ENCODE measurements around the gene SALL4. TPM values are rescaled to one million over a fixed set of nuclear protein-coding genes. Genes with fewer than 3 reads are reported as not detected.

SALL4 gene
- total and polyA plus RNA-seq, 9 of the 15 experiments (the other 6 are each of a cell fraction or from before 2014, with no cell fraction given) = 0.03 to 0.07 TPM; not detected in 7

- intact Hi-C loops (cut with micrococcal nuclease) = no loop called here
- no peak for FAIRE-seq
- no TSS peak for BruUV-seq (replicated peaks)
- H3K9me3 ChIP-seq (replicated peaks; ENCODE audit: control insufficient read depth, insufficient read depth, low read depth, low read length) = no peaks in the 10 kb centered on the region
- in situ Hi-C loops (cut with MboI) = no loop called here
- H3K9ac ChIP-seq (ENCODE audit: insufficient read depth in 1 of 2, low read depth in 2 of 2, low read length in 2 of 2) = no peak overlapping the region
- H3K79me2 ChIP-seq (ENCODE audit: control insufficient read depth, insufficient read depth, low read length) = no peaks in the 10 kb centered on the region
- 0% methylated on average over 5 of the region's 5 CpGs for WGBS (ENCODE audit: insufficient coverage, low coverage, missing lambda C conversion rate)
- no peak overlapping the region for H2AFZ ChIP-seq (ENCODE audit: low read depth, low read length)
- ATAC-seq = no peak
- H3K27me3 ChIP-seq (ENCODE audit: control insufficient read depth in 2 of 2, insufficient read depth in 2 of 2, low read length in 2 of 2) = peaks cover 2 to 18% of the 10 kb centered on the region in 2 experiments; a peak in 3 of 5 replicates
- ChIA-PET CTCF (ENCODE audit: low intra/inter-chr PET ratio) (no interaction called here), POLR2A (no interaction called here)
- no peaks in the 10 kb centered on the region for H4K20me1 ChIP-seq (replicated peaks; ENCODE audit: control insufficient read depth, insufficient read depth, low read length)
- TF ChIP-seq POLR2A (conservative IDR thresholded peaks at IDR 0.05) = no peak
- DNase-seq (ENCODE audit: extremely low read depth in 1 of 4, low spot score in 3 of 4) = no peak
- no peak overlapping the region for H3K27ac ChIP-seq (ENCODE audit: extremely low read depth, low read depth, low read length)
- H3K4me2 ChIP-seq (ENCODE audit: insufficient read depth, low read length) = no peak overlapping the region
- H3K4me3 ChIP-seq = no peak overlapping the region
- no peaks in the 10 kb centered on the region for H3K36me3 ChIP-seq (ENCODE audit: control insufficient read depth, insufficient read depth, low read length)
- no peaks in the 10 kb centered on the region for H3K9me1 ChIP-seq (ENCODE audit: control insufficient read depth, insufficient read depth, low read length)
- H3K4me1 ChIP-seq (replicated peaks in 1 of 2; ENCODE audit: control insufficient read depth in 2 of 2, insufficient read depth in 2 of 2, low read length in 2 of 2) = no peaks in the 10 kb centered on the region
Observed at GRCh38 chr20:51840865-51841264, 38.5 kb upstream of the SALL4 start.

- H3K9me1 ChIP-seq (ENCODE audit: control insufficient read depth, insufficient read depth, low read length) = no peaks in the 10 kb centered on the region
- H3K9ac ChIP-seq (ENCODE audit: insufficient read depth in 1 of 2, low read depth in 2 of 2, low read length in 2 of 2) = no peak overlapping the region
- peaks cover 2 to 11% of the 10 kb centered on the region in 2 experiments; a peak in 3 of 5 replicates for H3K27me3 ChIP-seq (ENCODE audit: control insufficient read depth in 2 of 2, insufficient read depth in 2 of 2, low read length in 2 of 2)
- H3K4me3 ChIP-seq = no peak overlapping the region
- no peaks in the 10 kb centered on the region for H3K79me2 ChIP-seq (ENCODE audit: control insufficient read depth, insufficient read depth, low read length)
- H3K36me3 ChIP-seq (ENCODE audit: control insufficient read depth, insufficient read depth, low read length) = no peaks in the 10 kb centered on the region
- no peak for DNase-seq (ENCODE audit: extremely low read depth in 1 of 4, low spot score in 3 of 4)
- no peaks in the 10 kb centered on the region for H4K20me1 ChIP-seq (replicated peaks; ENCODE audit: control insufficient read depth, insufficient read depth, low read length)
- no peak overlapping the region for H3K4me2 ChIP-seq (ENCODE audit: insufficient read depth, low read length)
- CTCF ChIA-PET (ENCODE audit: low intra/inter-chr PET ratio) = no interaction called here
- WGBS (ENCODE audit: insufficient coverage, low coverage, missing lambda C conversion rate) = 2% methylated on average over 8 of the region's 10 CpGs
- intact Hi-C loops (cut with micrococcal nuclease) (no loop called here), in situ Hi-C loops (cut with MboI) (no loop called here)
- ATAC-seq = no peak
- BruUV-seq (replicated peaks) = no TSS peak
- POLR2A ChIA-PET = interaction anchor here (0.7 kb wide), 2 partner anchors 524 to 1010 kb away, joined by 3 to 4 read pairs; no protein-coding TSS in a partner anchor
- no peak overlapping the region for H2AFZ ChIP-seq (ENCODE audit: low read depth, low read length)
- no peak overlapping the region for H3K27ac ChIP-seq (ENCODE audit: extremely low read depth, low read depth, low read length)
- no peak for FAIRE-seq
- H3K4me1 ChIP-seq (replicated peaks in 1 of 2; ENCODE audit: control insufficient read depth in 2 of 2, insufficient read depth in 2 of 2, low read length in 2 of 2) = no peaks in the 10 kb centered on the region
- H3K9me3 ChIP-seq (replicated peaks; ENCODE audit: control insufficient read depth, insufficient read depth, low read depth, low read length) = no peaks in the 10 kb centered on the region
- no peak for TF ChIP-seq ZNF224 (CRISPR knock-in tag; IDR thresholded peaks at IDR 0.05)
- TF ChIP-seq ZSCAN29 (IDR thresholded peaks at IDR 0.05) = no peak
- no peak for TF ChIP-seq E4F1 (CRISPR knock-in tag; IDR thresholded peaks at IDR 0.05; ENCODE audit: borderline replicate concordance)
- no peak for TF ChIP-seq ZBTB7A (IDR thresholded peaks at IDR 0.05; ENCODE audit: borderline replicate concordance, control insufficient read depth, low read depth, low read length)
- TF ChIP-seq ELF4 (CRISPR knock-in tag; IDR thresholded peaks at IDR 0.05) = no peak
- TF ChIP-seq SRF (CRISPR knock-in tag; IDR thresholded peaks at IDR 0.05) = no peak
- no peak for TF ChIP-seq DNMT1 (IDR thresholded peaks at IDR 0.05)
- TF ChIP-seq CBFB (CRISPR knock-in tag; IDR thresholded peaks at IDR 0.05) = no peak
- no peak for TF ChIP-seq TEAD4 (IDR thresholded peaks at IDR 0.05; ENCODE audit: low read length)
- no peak for TF ChIP-seq TEAD4 (CRISPR knock-in tag; IDR thresholded peaks at IDR 0.05; ENCODE audit: borderline replicate concordance)
- TF ChIP-seq GATAD2B (IDR thresholded peaks at IDR 0.05; ENCODE audit: borderline replicate concordance) = no peak
- no peak for TF ChIP-seq E2F5 (CRISPR knock-in tag; IDR thresholded peaks at IDR 0.05)
Observed at GRCh38 chr20:51837876-51838420, 35.6 kb upstream of the SALL4 start.

Data from K562 (cell line).